LNCaP clone FGC (cell line): ENCODE results near the gene NRXN2.

Experiments used
- DNase-seq: peaks from one replicate; pipeline ENCODE4 v3.0.0-alpha.2; 2011; ENCODE audit warnings: low read depth
- H3K4me3 ChIP-seq: 2 replicates; pipeline ENCODE4 v1.5.1; 2011; ENCODE audit warnings: mild to moderate bottlenecking, low read depth, low read length, control low read depth
- TF ChIP-seq, protein P1 (sequence below): IDR thresholded peaks from 2 replicates; pipeline ENCODE4 v1.5.1; 2012; ENCODE audit warnings: mild to moderate bottlenecking; ENCODE audit not compliant: control insufficient read depth, insufficient read depth; ENCODE audit errors: extremely low read depth

NRXN2 gene

DNA sequence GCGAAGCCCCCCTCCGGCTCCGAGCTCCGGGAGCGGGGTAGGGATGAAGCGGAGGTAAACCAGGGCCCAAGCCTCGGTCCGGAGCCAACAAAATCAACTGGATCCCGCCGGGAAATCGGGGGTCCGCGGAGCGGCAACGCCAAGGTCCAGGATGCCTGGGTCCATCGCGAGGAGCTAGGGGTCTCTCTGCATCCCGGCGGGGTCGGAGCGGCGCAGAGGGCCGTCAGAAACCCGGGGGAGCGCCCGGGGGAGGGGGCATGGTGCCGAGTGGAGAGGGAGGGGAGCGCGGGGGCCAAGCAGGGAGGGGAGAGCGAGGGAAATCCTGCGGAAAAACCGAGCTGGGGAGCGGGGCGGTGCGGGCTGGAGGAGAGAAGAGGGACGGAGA is 80.1 kb downstream of the NRXN2 start:
- H3K4me3 ChIP-seq, result no peak overlapping the region
- no peak for DNase-seq
- TF ChIP-seq, protein P1, sequence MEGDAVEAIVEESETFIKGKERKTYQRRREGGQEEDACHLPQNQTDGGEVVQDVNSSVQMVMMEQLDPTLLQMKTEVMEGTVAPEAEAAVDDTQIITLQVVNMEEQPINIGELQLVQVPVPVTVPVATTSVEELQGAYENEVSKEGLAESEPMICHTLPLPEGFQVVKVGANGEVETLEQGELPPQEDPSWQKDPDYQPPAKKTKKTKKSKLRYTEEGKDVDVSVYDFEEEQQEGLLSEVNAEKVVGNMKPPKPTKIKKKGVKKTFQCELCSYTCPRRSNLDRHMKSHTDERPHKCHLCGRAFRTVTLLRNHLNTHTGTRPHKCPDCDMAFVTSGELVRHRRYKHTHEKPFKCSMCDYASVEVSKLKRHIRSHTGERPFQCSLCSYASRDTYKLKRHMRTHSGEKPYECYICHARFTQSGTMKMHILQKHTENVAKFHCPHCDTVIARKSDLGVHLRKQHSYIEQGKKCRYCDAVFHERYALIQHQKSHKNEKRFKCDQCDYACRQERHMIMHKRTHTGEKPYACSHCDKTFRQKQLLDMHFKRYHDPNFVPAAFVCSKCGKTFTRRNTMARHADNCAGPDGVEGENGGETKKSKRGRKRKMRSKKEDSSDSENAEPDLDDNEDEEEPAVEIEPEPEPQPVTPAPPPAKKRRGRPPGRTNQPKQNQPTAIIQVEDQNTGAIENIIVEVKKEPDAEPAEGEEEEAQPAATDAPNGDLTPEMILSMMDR, result no peak

- TF ChIP-seq, protein P1, result no peak
- H3K4me3 ChIP-seq, result no peak overlapping the region
These were observed 80.6 kb downstream of the NRXN2 start for GRCh38 chr11:64642418-64642735.

GRCh38 chr11:64641596-64642417 is 81.2 kb downstream of the NRXN2 start:
- no peak overlapping the region for H3K4me3 ChIP-seq
- TF ChIP-seq, protein P1, result no peak
- no peak for DNase-seq

More at GRCh38 chr11:64642418-64642735, 80.6 kb downstream of the NRXN2 start:
- no peak for DNase-seq

DNA sequence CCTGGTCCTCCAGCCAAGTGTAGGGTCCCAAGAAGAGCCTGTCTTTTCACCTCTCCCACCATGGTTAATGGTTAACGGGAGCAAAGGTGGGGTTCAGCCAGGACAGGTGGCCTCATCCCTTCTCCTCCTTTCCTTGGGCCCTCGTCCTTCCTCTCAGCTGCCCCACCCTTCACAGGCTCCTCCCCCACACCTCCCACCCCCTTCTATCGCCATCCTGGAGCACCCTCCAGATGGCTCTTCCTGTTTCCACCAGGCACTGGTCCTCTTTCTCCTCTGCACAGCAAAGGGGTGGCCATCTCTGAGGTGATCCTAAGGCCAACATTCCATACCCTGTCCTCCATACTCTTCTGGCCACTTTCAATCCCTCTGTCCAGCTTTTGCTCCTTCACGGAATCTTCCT is 83.1 kb downstream of the NRXN2 start:
- TF ChIP-seq, protein P1, result no peak

DNA sequence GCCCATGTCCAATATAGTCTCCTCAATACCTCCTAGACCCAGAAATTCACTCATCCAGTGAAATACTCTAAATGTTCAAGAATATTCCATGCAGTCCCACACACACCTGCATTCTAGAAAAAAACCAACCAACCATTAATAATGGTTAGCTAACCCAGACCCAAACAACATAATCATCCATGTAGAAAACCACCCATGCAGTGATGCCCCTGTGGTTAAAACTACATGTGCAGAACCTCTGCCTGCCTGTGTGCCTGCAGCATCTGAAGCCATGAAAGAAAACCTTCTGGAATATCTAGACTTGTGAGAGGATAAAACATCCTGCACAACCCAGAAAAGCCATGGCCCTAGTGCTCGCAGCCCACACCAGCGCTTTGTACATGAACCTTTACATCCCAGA is 84.2 kb downstream of the NRXN2 start:
- TF ChIP-seq, protein P1, result no peak
- no peak overlapping the region for H3K4me3 ChIP-seq
- no peak for DNase-seq

More for the DNA sequence above, 83.1 kb downstream of the NRXN2 start:
- DNase-seq, result no peak
- no peak overlapping the region for H3K4me3 ChIP-seq

DNA sequence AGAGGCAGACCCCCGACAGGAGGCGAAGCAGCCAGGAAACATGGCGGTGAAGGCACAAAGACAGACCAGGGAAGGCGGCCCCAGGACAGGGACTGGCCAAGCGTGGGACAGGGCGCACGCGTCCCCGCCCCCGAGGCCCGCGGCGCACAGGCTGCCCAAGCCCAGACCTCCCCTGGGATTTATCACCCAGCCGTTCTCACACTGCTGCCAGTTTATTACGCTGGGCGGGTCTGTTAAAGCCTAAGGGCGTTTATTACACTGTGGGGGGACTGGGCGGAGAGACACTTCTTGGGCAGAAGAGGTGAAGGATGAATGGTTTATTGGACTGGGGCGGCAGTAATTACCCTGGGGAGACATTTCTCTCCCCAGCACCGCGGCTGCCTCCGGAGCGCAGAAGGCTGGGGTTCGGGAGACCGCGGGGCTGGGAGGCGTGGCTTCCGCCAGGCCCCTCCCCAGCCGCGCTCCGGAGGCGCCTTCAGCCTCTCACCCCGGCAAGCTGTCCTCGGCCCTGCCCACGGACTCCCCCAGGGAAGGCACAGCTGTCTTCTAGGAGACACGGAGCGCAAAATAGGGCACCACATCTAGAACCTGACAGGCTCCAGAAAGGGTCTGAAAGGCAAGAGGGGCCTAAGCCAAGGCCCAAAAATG is 84.9 kb downstream of the NRXN2 start:
- TF ChIP-seq, protein P1, result no peak
- no peak overlapping the region for H3K4me3 ChIP-seq
- DNase-seq, result no peak
